ENCODE data around the gene TGM2.

The TGM2 gene

DNA sequence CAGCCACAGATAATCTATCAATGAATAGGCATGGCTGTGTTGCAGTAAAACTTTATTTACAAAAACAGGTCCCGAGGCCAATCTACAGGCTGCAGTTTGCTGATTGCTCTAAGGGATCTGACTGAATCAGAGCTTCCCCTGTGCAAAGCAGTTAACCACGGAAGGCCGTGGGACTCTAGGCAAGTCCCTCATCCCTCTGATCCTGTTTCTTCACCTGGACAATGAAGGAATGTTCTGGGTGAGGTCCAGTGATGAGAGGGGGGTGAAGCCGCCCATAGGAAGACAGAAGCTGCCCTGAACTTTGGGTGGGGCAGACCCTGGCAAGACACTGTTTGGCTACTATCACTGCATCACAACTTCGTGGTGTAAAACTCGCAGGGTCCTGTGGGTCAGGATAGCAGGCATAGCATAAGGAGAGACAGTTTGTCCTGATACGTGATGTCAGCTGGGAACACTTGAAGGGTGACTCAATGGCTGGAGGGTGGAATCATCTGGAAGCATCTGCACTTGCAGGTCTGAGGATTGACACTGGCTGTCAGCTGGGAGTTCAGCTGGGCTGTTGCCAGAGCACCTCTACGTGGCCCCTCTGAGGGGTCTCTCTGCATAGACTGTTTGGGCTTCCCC lies 33.3 kb upstream of the TGM2 start:
- DNase-seq: no peak

DNA sequence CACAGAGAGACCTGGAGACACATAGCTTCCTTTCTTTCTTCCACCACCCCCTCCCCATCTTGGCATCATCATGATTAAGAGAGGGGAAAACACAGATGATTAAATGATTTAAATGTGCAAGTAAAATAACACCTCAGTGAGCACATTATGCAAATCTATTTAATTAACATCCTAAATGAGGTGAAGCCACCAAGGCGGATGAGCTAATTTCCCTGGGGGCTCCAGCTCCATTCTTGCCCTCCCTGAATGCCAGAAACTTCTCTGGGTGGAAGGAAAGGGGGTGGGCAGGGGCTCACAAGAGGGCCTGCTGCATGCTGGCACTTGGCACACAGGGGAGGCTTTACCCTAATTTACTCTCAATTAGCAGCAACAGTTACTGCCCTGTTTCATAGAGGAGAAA lies 32.5 kb upstream of the TGM2 start:
- no peak for DNase-seq

DNA sequence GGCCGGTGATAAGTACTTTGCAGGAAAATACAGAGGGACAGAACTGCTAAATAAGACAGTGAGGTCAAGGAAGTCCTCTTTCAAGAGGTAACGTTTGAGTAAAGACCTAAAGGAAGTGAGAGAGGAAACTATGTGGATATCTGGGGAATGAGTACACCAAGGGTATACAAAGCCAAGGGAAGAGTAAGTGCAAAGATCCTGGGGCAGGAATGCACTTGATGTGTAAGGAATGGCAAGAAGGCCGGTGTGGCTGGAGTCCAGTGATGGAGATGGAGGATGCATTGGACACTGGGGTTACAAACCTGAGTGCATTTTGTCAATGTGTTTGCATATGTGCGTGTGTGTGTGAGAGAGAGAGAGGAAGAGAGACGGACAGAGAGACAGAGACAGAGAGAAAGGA lies 32.1 kb upstream of the TGM2 start:
- DNase-seq: no peak

DNA sequence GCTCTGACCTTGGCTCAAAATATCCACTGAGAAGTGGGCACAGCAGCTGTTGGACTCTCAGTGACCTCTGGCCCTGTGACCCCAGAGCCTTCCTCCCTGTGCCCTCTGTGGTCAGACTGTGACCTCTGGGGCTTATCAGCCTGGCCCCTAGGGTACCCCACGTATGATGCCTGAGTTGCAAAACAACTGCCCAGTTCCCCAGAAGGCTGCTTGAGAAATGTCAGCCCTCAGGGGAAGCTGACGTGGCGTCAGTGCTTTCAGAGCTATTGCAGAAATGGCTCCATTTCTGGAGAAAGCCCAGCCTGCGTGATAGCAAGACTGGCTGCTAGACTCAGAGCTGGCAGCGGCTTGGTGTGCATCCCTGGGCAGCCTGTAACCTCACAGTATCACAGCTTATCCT lies 31.5 kb upstream of the TGM2 start:
- DNase-seq: no peak

DNA sequence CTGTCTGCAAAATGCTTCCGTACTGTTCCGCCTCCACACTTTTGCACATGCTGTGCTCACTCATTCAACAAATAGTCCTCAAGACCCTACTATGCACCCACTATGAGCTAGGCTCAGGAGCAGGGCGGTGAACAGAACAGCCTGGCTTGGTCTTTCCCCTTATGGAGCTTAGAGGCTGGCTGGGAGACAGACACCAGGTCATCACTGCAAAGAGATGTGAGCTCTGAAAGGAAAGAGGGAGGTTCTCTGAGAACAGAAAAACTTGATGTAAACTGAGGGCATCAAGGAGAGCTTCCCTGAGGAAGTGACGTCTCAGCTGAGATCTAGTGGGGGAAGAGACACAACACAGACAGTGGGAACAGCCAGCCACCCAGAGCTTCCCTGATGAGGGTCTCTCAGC lies 31.0 kb upstream of the TGM2 start:
- DNase-seq: no peak

DNA sequence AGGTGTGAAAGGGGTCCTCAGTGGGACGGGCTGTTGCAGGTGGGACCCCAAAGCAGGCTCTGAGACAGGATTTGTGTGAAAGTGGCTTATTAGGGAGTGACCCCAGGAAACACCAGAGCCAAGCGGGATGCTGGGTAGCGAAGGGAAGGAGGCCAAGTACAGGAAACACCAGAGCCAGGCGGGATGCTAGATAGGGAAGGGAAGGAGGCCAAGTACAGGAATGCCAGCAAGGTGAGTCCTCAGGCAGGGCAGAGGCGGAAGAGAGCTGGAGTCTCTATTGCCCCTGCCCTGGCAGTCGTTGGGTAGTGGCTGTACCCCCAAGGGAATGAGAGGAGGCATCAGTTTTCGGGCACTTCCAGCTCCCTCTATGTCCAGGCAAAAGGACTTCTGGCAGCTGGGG lies 30.5 kb upstream of the TGM2 start:
- no peak for DNase-seq

DNA sequence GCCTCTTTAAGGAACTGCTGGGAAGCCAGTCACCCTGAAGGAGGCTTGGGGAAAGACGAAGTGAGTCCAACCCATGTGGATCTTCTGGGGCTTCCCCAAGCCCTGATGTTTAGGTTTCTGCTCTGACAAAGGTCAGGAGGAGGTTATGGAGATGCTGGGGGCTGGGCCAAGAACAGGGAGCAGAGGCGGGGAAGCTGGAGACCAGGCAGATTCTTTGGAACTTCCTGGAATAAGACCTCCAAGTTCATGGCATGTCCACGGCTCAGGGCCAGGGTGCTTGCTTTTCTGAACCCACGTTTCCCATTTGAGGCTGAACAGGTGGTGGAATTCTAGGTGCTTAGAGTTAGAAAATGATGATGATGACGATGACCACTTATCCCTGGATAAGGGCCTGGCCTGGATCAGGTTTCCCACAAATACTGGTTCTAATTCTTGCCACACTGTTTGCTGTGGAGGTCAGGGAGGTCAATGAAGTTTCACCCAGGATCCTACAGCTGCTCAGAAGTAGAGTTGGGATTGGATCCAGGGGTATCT lies 30.0 kb upstream of the TGM2 start:
- no peak for DNase-seq

DNA sequence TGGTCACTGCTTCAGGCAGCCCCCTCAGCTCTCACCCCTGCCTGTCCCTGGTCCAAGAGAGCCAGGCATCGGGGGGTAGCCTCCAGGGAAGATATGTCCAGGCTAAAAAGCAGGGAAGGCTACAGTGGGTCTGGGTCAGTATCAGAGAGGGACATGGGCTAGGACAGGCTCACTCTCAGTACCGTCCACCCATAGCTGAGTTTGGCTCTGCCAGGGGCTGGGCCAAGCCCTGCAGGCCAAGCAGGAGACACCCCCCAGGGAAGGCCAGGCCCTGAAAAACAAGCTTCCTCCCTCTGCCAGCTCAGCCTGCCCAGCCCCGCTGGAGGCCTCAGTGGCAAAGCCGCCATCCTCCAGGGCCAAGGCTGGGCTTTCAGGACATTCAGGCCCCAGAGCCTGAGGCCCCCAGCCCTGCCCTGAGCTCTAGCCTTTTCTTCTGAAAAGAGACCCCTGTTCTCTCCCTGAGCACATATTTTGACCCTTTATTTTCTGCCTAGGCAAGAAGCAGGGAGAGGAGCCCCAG lies 28.6 kb upstream of the TGM2 start:
- DNase-seq: no peak

DNA sequence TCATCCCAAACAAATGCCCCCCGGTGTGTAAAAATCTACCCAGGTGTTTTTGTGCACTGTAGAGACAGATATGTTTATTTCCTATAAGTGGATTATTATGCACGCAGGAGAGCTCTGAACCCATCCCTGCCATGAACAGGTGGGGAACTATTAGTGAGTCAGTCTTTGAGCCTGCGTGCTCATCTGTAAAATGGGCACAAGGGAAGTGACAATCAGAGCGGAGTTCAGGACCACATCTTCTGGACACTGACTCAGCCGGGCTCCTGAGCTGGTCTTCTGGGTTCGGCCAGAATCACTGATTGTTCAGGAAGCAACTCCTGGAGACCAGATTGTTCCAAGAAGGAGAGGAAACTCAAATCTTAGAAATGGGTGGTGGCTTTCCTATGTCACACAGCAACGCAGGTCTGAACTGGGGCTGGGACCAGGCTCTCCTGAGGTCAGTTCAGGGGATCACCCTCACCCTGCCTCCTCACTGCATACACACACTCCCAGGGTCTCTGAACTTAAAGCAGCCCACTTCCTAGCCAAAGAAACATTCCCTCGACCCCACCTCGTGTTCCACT lies 27.3 kb upstream of the TGM2 start:
- DNase-seq: no peak

DNA sequence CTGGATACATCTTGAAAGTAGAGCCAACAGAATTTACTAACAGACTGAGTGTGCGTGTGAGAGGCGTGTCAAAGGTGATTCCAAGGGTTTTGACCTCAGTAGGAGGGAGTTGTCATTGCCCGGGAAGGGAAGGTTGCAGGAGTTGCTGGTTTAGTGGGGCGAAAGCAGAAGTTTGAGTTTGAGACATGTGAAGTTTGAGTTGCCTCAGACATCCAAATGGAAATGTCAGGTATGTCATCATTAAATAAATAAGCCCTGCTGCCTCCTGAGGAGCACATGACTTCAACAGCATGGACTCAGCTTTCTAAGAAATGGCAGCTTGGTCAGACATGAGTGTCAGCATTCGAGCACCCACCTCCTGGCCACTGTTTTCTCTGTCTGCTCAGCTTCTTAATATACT lies 26.6 kb upstream of the TGM2 start:
- DNase-seq: no peak

DNA sequence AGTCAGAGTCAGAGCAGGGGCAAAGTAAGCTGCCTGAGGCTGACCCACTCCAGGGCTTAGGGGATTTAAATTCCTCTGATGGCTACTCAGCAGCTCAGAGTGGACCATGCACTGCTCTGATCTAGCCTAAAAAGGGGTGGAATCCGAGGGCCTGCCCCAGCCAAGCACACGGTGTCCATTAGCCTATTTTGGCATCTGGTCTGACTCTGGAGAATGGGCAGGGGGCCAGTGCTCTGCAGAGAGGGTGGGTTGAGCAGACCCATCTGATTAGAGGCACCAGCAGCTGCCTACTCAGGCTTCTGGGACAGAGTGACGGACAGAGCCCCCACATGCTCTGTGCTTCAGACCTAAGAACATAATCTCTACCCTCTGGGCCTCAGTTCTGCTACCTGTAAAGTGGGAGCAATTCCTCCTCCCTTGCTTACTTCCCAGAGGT lies 25.9 kb upstream of the TGM2 start:
- no peak for DNase-seq

DNA sequence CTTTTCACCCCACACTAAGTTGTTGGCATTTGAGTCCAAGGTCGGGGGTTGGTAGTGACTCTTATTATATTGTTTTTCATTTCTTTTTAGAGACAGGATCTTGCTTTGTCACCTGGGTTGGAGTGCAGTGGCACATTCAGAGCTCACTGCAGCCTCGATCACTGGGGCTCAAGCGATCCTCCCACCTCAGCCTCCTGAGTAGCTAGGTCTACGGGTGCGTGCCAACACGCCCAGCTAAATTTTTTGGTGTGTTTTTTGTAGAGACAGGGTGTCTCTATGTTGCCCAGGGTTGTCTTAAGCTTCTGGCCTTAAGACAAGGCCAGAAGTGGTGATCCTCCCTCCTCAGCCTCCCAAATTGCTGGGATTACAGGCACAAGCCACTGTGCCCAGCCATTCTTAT lies 25.1 kb upstream of the TGM2 start:
- no peak for DNase-seq

DNA sequence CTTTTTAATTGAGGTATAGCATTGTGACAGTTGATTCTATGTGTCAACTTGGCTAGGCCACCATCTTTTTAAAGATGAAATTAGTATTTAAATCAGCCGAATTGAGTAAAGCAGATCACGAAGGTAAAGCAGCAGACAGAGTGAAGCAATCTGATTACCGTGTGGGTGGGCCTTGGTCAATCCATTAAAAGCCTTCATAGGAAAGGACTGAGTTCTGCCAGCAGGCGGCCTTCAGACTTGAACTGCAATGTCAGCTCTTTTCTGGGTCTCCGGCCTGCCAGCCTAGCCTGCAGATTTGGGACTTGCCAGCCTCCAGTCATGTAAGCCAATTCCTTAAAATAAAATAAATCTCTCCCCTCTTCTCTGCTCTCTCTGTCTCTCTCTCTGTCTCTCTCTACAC lies 22.4 kb upstream of the TGM2 start:
- DNase-seq: no peak

DNA sequence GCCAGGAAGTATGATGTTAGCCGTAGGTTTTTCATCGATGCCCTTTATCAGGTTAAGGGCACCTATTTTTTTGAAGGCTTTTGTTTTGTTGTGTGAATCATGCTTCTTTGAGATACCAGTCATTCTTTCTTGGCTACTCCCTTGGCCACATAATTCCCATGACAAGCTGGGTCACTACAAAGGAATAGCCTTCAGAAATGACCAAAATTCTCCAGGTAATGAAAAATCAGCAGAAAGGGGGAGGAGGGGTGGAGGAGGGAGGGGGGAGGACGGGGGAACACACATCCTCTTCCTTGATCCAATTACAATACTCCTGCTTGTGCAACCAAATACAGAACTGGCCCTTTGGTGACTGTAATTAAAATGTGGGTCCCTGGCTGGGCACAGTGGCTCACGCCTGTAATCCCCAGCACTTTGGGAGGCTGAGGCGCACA lies 21.7 kb upstream of the TGM2 start:
- no peak for DNase-seq

DNA sequence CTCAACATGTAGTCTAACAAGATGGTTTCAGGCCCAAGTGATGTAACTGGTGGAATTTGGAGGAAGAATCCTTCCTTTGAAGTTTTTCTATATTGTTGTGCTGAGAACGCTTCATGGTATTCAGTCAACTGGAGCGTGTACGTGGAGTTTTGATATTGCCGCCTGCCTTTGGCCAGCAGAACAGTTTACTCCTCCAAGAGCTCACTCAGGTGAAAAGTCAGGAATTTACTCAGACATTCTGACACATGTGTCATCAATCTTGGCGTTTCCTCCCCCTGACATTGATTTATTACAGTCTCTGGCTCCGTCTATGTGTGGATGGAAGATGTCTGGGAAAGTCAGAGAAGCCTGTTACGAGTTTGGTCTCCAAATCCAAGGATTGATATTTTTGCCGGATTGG lies 19.0 kb upstream of the TGM2 start:
- DNase-seq: no peak

DNA sequence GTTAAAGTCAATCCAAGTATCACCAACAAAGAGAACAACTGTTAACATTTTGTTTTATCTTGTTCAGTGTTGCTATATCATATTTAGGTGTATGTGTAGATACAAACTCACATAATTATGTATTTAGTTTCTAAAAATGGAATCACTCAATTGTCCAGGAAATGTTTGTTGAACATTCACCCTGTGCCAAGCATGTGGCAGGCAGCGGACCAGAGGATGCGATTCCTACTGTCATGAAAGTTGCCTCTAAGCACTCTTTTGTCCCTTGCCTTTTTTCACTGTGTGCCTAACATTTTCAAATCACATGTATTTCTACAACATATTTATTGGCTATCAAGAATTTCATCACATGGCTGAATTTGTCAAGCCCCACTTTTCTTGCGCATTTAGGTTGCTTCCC lies 16.9 kb upstream of the TGM2 start:
- no peak for DNase-seq

DNA sequence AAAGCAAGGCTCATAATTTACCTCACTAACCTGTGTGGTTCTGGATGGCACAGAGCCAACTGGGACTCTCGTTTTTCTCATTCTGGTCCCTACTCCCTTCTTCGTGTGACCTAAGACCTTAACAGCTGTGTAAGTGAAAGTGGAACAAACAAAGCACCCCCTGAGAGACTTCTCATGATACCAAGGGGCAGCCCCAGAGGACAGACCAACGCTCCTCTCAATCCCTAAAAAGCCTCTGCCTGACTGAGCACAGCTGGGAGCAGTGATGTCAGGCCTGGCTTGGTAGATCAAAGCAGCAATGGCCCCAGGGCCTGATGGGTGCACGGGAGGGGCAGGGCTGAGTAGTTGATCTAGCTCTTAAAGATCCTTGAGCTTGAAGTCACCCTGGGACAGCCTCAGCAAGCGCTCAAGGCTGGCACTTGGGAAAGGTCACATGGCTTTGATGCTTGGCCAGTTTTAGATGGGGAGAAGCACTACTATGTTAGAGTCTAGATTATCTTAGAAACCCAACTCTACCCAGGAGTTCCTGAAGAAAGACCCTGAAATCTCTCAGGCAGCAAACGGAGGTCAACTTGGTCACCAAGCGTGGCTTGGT lies 16.2 kb upstream of the TGM2 start:
- DNase-seq: no peak

DNA sequence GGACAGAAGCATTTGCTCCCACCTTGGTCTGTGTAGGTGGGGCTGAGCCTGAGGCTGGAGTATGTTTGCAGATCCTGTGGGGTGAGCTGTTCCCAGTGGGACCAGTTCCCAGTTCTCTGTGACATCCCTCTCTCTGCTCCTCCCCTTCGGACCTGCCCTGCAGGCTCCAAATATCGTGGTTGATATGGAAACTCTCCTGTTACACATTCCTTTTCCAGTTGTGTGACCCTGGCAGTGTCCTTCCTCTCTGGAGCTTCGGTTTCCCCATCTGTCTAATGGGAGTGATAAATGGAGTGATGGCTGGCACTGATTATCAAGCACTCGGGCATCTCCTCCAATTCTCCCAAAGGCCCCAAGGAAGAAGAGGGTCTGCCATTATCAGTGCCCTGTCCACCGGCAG lies 15.7 kb upstream of the TGM2 start:
- DNase-seq: no peak

DNA sequence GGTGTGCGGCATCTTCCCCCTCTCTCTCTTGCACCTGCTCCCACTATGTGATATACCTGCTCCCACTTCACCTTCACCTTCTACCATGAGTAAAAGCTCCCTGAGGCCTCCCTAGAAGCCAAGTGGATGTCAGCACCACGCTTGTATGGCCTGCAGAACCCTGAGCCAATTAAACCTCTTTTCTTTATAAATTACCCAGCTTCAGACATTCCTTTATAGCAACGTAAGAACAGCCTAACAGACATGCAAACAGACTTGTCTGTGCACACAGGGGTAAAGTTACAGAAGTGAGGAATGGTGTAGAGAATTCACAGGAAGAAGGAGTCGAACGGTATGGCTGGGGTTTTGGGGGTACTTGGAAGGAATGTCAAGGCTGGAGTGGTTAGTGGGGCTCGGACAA lies 14.8 kb upstream of the TGM2 start:
- DNase-seq: no peak

DNA sequence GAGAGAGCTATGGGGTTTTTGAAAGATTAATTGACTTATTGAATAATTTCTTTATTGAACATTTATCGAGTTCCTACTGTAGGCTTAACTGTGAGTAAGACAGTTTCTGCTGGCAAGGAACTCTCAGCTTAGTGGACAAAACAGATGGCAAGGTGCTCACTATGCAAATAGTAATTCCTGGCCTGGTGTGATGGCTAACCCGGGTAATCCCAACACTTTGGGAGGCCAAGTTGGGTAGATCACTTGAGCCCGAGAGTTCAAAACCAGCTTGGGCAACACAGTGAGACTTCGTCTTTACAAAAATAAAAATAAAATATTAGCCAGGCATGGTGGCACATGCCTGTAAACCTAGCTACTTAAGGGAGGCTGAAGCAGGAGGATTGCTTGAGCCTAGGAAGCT lies 13.5 kb upstream of the TGM2 start:
- no peak for DNase-seq

DNA sequence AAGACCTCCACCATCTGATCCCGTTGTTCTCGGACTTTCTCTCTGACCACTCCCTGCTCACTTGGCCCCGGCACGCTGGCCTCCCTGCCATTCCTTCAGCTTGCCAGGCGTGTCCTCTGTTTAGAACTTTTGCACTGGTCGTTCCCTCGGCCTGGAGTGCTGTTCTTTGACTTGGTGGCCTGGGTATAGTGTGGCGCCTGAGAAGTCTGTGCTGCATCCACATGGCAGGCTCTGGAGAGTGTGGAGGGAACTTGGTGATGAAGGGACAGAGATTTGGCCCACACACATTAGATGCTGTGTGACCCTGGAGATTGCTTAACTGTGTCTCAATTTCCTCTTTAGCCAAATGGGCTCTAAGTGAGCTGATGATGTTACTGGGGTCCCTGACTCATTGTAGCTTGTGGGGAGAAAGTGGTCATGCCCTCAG lies 13.0 kb upstream of the TGM2 start:
- DNase-seq: no peak

DNA sequence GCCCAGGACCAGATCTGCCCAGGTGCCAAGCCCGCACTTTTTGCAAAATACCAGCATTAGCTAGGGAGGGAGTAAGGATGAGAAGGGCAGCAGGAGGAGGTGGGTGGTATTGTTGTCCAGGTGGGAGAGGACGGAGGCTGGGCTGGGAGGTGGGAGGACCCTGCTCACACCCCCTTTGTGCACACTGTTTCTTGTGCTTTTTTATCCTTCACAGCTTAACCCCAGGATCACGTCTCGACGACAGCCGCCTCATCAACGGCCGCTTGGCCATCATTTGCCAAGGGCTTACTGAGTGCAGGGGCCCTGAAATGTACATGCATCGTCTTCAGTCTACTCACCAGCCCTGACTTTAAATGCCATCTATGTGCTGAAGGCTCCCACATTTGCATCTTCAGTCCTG lies 12.1 kb upstream of the TGM2 start:
- DNase-seq: no peak

DNA sequence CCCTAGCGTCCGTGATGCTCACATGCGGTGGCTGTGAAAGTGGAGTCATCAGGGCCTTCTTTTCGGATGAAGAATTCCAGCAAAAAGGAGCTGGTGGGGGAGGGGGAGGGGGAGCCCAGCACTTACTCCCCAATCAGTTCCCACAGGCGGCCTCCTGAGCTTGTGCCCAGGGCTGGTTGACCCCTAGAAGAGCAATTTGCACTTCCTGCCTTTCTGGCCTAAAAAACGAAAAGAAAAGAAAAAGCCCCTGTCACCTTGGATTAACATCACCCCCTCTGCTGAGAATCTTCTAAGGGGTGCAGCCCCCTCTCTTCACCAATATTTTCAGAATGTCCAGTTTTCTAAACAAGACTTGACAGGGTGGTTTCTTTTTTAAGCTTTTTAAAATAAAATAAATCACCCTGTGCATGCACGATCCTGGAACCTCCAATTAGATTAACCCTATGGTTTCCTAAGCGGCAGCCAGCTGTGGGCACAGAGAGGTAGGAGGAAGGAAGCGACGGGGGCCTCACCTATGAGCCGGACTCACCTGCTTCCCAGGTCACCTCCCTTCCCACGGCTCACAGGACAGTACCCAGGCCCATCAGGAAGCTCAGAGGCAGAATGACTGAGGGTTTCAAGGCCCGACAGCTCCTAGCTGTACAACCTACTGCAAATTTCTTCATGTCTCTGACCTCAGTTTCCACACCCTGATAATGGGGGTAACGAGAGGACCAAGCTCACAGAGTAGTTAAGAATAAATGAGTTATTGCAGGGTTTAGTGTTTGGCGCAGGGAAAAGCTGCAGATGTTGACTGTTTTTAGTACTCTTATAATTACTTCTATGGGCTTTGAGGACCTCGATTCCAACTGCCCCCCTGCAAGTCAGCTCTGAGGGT lies 10.5 kb upstream of the TGM2 start:
- DNase-seq: no peak
